ENCODE data around the gene CAPN15. TPM values are rescaled to one million over a fixed set of nuclear protein-coding genes. Genes with fewer than 3 reads are reported as not detected.
A peak's percentile ranks its signal among the peaks of the same experiment; 100 is the strongest.

CAPN15 gene
- total and polyA plus RNA-seq, 4 donors, result 15.3 to 33.9 (median 26.0) TPM

GRCh38 chr16:521381-522210 is 5.9 kb upstream of the CAPN15 start:
- Histone ChIP-seq H3K4me3 (ENCODE audit: low read length in 2 of 2) (no peak overlapping the region), H3K27me3 (ENCODE audit: control insufficient read depth in 1 of 2, insufficient read depth in 2 of 2, low read length in 1 of 2) (no peaks in the 10 kb centered on the region), H3K27ac (ENCODE audit: low read depth in 1 of 2, low read length in 2 of 2) (no peak overlapping the region), H3K4me1 (ENCODE audit: control insufficient read depth in 1 of 2, insufficient read depth in 2 of 2, low read length in 2 of 2) (no peaks in the 10 kb centered on the region), H3K9me3 (ENCODE audit: control insufficient read depth, low read length) (no peaks in the 10 kb centered on the region), H3K36me3 (ENCODE audit: control insufficient read depth in 1 of 2, insufficient read depth in 2 of 2, low read length in 1 of 2) (no peaks in the 10 kb centered on the region)
- intact Hi-C loops (cut with DNase I), result no loop called here
- no peak for ATAC-seq (ENCODE audit: low FRiP score)
- no peak for DNase-seq
- WGBS, 2 donors, result 75 to 78% methylated on average over 34 of the region's 34 CpGs

- H3K36me3 ChIP-seq (ENCODE audit: control insufficient read depth in 1 of 2, insufficient read depth in 2 of 2, low read length in 1 of 2), result no peaks in the 10 kb centered on the region
- intact Hi-C loops (cut with DNase I), result no loop called here
- no peak for DNase-seq
- 67 to 68% methylated on average over 23 of the region's 23 CpGs for WGBS, 2 donors
- no peak overlapping the region for H3K27ac ChIP-seq (ENCODE audit: low read depth in 1 of 2, low read length in 2 of 2)
- ATAC-seq (ENCODE audit: low FRiP score), result no peak
- H3K9me3 ChIP-seq (ENCODE audit: control insufficient read depth, low read length), result no peaks in the 10 kb centered on the region
- no peaks in the 10 kb centered on the region for H3K27me3 ChIP-seq (ENCODE audit: control insufficient read depth in 1 of 2, insufficient read depth in 2 of 2, low read length in 1 of 2)
- H3K4me1 ChIP-seq (ENCODE audit: control insufficient read depth in 1 of 2, insufficient read depth in 2 of 2, low read length in 2 of 2), result no peaks in the 10 kb centered on the region
- H3K4me3 ChIP-seq (ENCODE audit: low read length in 2 of 2), result no peak overlapping the region
These were observed 5.0 kb upstream of the CAPN15 start for GRCh38 chr16:522320-523096.

GRCh38 chr16:523097-523741 is 4.3 kb upstream of the CAPN15 start:
- Histone ChIP-seq H3K36me3 (ENCODE audit: control insufficient read depth in 1 of 2, insufficient read depth in 2 of 2, low read length in 1 of 2) (no peaks in the 10 kb centered on the region), H3K4me3 (ENCODE audit: low read length in 2 of 2) (no peak overlapping the region), H3K4me1 (ENCODE audit: control insufficient read depth in 1 of 2, insufficient read depth in 2 of 2, low read length in 2 of 2) (no peaks in the 10 kb centered on the region), H3K9me3 (ENCODE audit: control insufficient read depth, low read length) (no peaks in the 10 kb centered on the region), H3K27ac (ENCODE audit: low read depth in 1 of 2, low read length in 2 of 2) (no peak overlapping the region), H3K27me3 (ENCODE audit: control insufficient read depth in 1 of 2, insufficient read depth in 2 of 2, low read length in 1 of 2) (no peaks in the 10 kb centered on the region)
- DNase-seq (no peak), ATAC-seq (ENCODE audit: low FRiP score) (no peak)
- 93% methylated on average over 22 of the region's 22 CpGs for WGBS, 2 donors
- intact Hi-C loops (cut with DNase I), result no loop called here

DNA sequence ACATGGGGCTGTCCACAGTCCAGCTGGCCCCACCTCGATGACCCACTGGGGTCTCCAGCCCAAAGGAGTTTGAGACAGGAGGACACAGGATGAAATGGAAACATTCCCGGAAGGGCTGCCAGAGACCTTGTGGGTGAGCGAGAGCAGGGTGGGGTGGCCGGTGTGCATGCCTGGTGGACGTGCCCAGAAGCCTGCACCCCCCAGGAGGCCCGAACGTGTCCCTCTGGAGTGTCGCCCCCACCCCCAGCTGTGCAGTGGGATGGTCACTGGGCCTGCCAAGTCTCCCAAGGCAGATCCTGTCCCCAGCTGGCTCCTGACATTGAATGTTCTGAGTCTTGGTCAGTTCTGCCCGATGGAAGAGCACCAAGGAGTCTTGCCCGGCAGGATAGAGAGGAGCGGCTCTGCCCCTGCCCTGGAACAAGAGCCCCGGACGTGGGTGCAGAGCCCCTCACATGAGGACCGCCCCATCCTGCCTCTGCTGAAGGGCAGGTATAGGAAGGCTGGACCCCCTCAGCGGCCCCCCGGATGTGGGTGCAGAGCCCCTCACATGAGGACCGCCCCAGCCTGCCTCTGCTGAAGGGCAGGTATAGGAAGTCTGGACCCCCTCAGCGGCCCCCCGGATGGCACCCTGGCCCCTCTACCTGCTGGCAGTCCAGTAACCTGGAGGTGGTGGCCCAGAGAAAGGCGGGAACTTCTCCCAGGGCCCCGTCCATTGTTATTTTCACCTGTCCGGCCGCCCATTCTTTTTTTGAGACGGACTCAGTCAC is 3.1 kb upstream of the CAPN15 start:
- intact Hi-C loops (cut with DNase I), result no loop called here
- ATAC-seq (ENCODE audit: low FRiP score), result no peak
- H3K9me3 ChIP-seq (ENCODE audit: control insufficient read depth, low read length), result no peaks in the 10 kb centered on the region

GRCh38 chr16:525123-525519 is 2.4 kb upstream of the CAPN15 start:
- H3K36me3 ChIP-seq (ENCODE audit: control insufficient read depth in 1 of 2, insufficient read depth in 2 of 2, low read length in 1 of 2), result no peaks in the 10 kb centered on the region
- no peaks in the 10 kb centered on the region for H3K27me3 ChIP-seq (ENCODE audit: control insufficient read depth in 1 of 2, insufficient read depth in 2 of 2, low read length in 1 of 2)
- intact Hi-C loops (cut with DNase I), result no loop called here
- no peak overlapping the region for H3K27ac ChIP-seq (ENCODE audit: low read depth in 1 of 2, low read length in 2 of 2)
- H3K4me1 ChIP-seq (ENCODE audit: control insufficient read depth in 1 of 2, insufficient read depth in 2 of 2, low read length in 2 of 2), result no peaks in the 10 kb centered on the region
- DNase-seq (no peak), ATAC-seq (ENCODE audit: low FRiP score) (no peak)
- H3K9me3 ChIP-seq (ENCODE audit: control insufficient read depth, low read length), result no peaks in the 10 kb centered on the region
- no peak overlapping the region for H3K4me3 ChIP-seq (ENCODE audit: low read length in 2 of 2)
- 93 to 97% methylated on average over 8 of the region's 8 CpGs for WGBS, 2 donors

More for the DNA sequence above, 3.1 kb upstream of the CAPN15 start:
- Histone ChIP-seq H3K36me3 (ENCODE audit: control insufficient read depth in 1 of 2, insufficient read depth in 2 of 2, low read length in 1 of 2) (no peaks in the 10 kb centered on the region), H3K27me3 (ENCODE audit: control insufficient read depth in 1 of 2, insufficient read depth in 2 of 2, low read length in 1 of 2) (no peaks in the 10 kb centered on the region), H3K27ac (ENCODE audit: low read depth in 1 of 2, low read length in 2 of 2) (no peak overlapping the region), H3K4me3 (ENCODE audit: low read length in 2 of 2) (no peak overlapping the region), H3K4me1 (ENCODE audit: control insufficient read depth in 1 of 2, insufficient read depth in 2 of 2, low read length in 2 of 2) (no peaks in the 10 kb centered on the region)
- WGBS, 2 donors, result 78 to 82% methylated on average over 24 of the region's 24 CpGs
- no peak for DNase-seq

DNA sequence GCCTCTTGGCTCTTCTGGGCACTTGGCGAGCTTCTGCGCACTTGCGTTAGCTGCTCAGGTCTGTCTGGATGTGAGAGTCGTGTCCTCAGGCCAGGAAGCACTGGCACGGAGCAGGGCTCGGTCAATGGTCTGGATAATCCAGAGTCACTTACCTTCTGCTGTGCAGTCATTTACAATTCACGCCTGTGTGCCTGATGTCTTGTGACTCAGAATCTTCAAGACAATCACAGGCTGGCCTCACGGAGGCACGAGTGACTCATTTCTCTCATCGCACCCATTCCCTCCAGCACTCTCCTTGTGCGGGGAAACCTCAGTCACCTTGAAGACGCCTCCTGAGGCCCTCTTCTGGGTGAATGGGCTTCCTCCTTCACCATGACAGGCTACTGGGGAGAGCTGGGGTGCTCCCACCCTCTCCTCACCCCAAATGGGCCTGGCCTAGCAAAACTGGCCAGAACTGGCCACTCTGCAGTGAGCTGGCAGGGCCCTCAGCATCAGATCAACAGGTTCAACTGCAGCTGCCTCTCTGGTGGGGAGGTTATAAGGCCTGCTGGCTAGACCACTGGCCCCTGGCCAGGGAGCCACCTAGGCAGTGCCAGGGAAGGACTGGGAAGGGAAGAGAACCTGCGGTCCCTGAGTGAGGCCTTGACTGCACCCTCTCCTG is 1.9 kb upstream of the CAPN15 start:
- DNase-seq (no peak), ATAC-seq (ENCODE audit: low FRiP score) (no peak)
- H3K36me3 ChIP-seq (ENCODE audit: control insufficient read depth in 1 of 2, insufficient read depth in 2 of 2, low read length in 1 of 2), result no peaks in the 10 kb centered on the region
- no peaks in the 10 kb centered on the region for H3K9me3 ChIP-seq (ENCODE audit: control insufficient read depth, low read length)
- H3K4me1 ChIP-seq (ENCODE audit: control insufficient read depth in 1 of 2, insufficient read depth in 2 of 2, low read length in 2 of 2), result no peaks in the 10 kb centered on the region
- no peak overlapping the region for H3K27ac ChIP-seq (ENCODE audit: low read depth in 1 of 2, low read length in 2 of 2)
- no peaks in the 10 kb centered on the region for H3K27me3 ChIP-seq (ENCODE audit: control insufficient read depth in 1 of 2, insufficient read depth in 2 of 2, low read length in 1 of 2)
- peak overlapping the region in 1 of 2 donors; percentile 24 for H3K4me3 ChIP-seq (ENCODE audit: low read length in 2 of 2)
- WGBS, 2 donors, result 65 to 74% methylated on average over 13 of the region's 13 CpGs
- intact Hi-C loops (cut with DNase I), result no loop called here

- no peak for DNase-seq
- peak overlapping the region; percentile 24 to 44 for H3K4me3 ChIP-seq (ENCODE audit: low read length in 2 of 2)
- 6% methylated on average over 26 of the region's 26 CpGs for WGBS, 2 donors
- no peaks in the 10 kb centered on the region for H3K9me3 ChIP-seq (ENCODE audit: control insufficient read depth, low read length)
- ATAC-seq (ENCODE audit: low FRiP score), result peak; percentile 1
- no peaks in the 10 kb centered on the region for H3K36me3 ChIP-seq (ENCODE audit: control insufficient read depth in 1 of 2, insufficient read depth in 2 of 2, low read length in 1 of 2)
- no peaks in the 10 kb centered on the region for H3K27me3 ChIP-seq (ENCODE audit: control insufficient read depth in 1 of 2, insufficient read depth in 2 of 2, low read length in 1 of 2)
- intact Hi-C loops (cut with DNase I), result loop anchor here in 1 of 2 donors (1.0 kb wide), 1 partner anchor 174 kb away; the partner anchor contains the start of gene AXIN1
- H3K27ac ChIP-seq (ENCODE audit: low read depth in 1 of 2, low read length in 2 of 2), result peak overlapping the region in 1 of 2 donors; percentile 87
- no peaks in the 10 kb centered on the region for H3K4me1 ChIP-seq (ENCODE audit: control insufficient read depth in 1 of 2, insufficient read depth in 2 of 2, low read length in 2 of 2)
These were observed 1.1 kb upstream of the CAPN15 start for GRCh38 chr16:526181-527014.

Data from aorta (tissue), 5 donors.